Measurements from ENCODE around the gene MYRFL.
"Not testable (repeated sequence)": the region's sequence is repeated elsewhere in the genome, so short reads cannot be mapped to it uniquely, and the experiment has no call there.

The MYRFL gene

DNA sequence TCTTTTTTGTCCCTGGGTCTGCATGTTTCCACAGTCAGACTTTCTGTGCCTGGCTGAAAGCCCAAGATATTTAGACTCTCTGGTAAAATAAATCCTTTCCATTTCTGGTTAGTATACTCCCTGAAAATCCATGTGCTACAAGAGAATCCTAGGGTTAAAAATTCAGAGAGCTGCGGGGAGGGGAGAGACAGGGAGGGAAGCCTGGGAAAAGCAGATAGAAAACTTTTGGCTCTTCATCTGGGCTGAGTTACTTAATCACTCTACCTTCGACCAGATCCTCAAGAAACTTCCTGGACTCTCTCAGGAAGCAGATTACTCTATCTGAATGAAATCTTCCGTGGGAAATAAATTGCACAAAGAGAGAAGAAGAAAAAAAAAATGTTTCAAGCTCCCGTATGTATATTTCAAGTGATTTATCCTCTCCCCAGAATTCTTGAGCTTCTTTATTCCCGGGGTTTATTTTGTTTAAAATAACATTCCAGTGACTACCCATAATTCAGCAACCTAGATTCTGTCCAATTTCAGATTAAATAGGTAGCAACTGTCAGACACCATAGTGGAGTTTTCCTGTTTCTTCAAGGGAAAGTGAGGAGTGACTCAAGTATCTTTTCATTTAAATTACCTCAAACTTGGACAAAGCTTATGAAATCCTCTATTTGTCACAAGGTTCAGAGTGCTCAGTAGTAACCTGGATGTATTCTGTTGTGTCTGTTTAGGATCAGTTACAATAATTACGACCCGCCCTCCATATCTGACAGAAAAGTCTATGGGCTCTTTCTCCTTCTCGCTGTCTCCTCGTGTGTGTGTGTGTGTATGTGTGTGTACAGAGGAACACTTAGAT, 163.7 kb downstream of the MYRFL start:
- no peak for DNase-seq (ENCODE audit: low read depth)

DNA sequence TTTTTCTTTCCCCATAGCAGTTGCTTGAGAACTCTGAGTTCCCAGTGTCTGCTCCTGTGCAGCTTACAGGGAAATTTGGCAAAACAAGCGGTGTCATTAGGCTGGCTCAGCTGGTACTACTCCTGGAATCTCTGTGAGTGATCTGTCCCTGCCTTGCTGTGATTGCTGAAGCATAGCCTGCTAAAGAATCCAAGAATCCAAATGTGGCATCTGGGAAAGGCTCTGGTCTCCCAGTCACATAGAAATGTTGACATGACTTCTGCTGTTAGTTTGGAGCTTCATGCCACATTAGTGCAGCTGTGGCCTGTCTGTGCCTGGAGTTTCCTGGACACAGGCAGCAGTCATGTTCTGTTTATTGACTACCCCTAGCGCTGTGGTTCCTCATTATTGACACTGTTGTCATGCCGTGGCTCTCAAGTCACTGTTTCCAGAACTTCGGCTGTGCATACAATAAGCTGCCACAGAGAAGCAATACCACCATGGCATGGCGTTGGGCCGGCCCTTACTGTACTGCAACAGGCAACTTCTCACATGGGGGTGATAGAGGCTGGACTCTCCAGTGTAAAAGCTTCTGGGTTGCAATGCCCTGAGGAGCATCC, 166.8 kb downstream of the MYRFL start:
- no peak for DNase-seq (ENCODE audit: low read depth)

DNA sequence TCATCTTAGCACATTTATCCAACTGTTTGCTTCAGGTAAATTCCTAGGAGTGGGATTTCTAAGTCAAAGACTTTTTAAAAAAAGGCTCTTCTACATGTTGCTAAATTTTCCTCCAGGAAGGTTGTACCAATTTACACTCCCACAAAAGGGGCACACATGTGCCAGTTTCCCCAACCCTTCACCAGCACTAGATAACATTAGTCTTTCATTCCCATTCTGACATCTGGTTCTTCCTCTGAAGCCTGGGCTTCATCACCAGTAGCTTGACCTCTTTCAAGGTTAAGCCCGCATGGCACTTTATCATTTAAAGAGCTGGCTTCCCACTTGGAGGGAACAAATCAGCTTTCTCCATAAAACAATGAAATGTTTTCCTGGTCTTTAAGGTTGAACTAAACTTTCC, 168.4 kb downstream of the MYRFL start:
- DNase-seq (ENCODE audit: low read depth), result no peak

DNA sequence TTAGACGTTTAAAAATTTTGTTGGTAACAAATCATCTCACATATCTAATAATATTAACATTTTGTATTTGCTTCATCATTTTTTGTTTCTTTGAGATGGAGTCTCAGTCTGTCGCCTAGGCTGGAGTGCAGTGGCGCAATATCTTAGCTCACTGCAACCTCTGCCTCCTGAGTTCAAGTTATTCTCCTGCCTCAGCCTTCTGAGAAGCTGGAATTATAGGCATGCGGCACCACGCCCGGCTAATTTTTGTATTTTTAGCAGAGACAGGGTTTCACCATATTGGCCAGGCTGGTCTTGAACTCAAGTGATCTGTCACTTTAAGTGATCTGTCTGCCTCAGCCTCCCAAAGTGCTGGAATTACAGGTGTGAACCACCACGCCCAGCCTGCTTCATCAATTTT, 169.1 kb downstream of the MYRFL start:
- not testable (repeated sequence) for DNase-seq (ENCODE audit: low read depth)

DNA sequence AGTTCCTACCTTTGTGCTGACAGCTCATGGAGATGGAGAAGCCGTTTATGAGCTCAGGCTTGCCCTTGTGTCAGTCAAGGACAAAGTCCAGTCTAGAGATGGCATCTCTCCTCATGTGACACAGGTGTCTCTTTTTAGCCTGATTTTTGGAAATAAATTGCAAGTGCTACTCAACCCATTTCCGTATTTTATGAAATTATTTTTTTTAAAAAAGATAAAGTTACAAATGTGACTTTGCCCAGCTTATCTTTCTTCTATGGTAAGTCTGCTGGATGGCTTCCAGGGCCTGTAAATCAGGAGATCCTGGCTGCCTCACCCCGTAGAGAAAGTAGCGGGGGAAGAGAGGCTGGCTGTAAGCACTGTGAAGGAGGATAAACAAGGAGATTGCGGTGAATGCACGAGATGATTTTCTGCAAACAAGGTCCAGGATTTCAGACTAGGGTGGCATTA, 169.7 kb downstream of the MYRFL start:
- no peak for DNase-seq (ENCODE audit: low read depth)

DNA sequence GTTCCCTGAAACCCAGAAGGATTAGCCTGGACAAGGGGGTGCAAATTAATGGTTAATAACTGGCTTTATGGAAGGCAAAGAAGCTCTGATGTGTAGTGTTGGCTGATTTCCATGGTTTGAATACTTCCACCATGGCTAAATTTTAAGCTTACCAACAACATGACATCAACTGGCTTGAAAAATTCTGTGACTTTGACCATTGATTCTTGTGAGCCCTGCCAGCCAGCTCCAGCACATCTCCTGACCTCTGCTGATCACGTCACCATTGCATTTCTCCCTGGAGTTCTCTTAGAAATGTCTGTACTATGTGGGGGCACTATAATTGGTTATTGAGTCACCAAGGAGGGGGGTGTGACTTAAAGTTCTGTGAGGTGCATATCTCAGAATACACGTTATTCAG, 171.2 kb downstream of the MYRFL start:
- DNase-seq (ENCODE audit: low read depth), result no peak

DNA sequence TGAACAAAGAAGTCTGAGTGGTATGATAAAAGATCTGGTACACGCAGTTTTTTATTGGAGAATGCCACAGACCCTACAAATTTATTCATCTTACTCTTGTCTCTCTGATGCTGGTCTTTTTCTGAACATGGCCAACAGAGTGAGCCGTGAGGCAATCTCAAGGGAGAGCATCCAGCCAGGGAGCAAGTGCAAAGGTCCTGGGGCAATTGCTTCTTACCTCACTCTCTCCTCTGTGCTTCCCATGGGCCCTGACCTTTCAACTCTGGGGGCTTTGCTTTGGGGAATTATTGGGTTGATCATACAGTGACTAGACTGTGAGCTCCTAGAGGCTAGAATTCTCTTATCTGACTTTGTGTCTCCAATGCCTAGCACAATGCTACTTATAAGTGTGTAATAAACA, 171.7 kb downstream of the MYRFL start:
- no peak for DNase-seq (ENCODE audit: low read depth)

DNA sequence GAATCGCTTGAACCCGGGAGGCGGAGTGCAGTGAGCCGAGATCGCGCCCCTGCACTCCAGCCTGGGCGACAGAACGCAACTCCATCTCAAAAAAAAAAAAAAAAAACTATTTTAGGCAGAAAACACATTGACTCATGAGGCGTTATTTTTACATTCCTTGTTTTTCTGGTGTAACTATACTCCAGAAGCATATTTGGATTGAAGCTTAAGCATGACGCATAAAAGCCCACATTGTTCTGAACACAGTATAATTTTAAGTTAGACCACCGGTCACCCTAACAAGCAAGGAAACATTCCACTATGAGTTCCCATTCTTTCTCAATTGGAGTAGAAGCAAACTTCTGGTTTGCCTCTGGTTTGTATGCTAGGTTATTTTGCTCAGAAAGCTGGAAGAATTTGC, 173.0 kb downstream of the MYRFL start:
- no peak for DNase-seq (ENCODE audit: low read depth)

DNA sequence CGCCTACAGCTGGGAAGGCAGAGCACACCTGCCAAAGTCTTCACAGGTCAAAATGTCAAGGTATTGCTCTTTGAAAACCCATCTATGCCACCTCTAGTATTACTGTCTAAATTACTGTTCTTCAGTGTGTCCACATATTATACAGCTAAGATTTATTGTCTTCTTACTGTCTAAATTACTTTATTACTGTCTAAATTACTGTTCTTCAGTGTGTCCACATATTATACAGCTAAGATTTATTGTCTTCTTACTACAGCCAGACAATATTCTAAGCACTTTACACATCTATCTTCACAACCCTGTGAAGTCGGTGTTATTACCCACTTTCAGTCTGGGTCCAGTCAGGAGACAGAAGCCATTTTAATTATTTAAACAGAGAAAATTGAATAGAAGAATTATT, 173.9 kb downstream of the MYRFL start:
- no peak for DNase-seq (ENCODE audit: low read depth)

DNA sequence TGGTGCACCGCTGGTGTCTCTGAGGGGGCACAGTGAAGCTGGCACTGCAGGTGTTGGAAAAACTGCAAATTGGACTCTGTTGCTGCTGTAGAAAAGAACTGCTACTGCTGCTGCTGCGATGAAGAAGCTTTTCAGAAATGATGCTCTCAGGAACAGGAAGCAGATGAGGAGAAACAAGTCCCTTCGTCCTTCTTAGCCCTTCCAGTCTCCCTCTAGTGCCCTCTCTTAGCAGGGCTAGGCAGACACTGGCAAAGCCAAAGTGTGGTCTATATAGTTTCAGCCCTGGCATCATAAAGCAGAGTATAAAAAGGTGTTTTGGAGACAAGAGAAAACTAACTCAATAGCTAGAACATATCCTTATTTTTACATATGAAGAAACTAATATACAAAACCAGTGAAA, 174.5 kb downstream of the MYRFL start:
- no peak for DNase-seq (ENCODE audit: low read depth)

DNA sequence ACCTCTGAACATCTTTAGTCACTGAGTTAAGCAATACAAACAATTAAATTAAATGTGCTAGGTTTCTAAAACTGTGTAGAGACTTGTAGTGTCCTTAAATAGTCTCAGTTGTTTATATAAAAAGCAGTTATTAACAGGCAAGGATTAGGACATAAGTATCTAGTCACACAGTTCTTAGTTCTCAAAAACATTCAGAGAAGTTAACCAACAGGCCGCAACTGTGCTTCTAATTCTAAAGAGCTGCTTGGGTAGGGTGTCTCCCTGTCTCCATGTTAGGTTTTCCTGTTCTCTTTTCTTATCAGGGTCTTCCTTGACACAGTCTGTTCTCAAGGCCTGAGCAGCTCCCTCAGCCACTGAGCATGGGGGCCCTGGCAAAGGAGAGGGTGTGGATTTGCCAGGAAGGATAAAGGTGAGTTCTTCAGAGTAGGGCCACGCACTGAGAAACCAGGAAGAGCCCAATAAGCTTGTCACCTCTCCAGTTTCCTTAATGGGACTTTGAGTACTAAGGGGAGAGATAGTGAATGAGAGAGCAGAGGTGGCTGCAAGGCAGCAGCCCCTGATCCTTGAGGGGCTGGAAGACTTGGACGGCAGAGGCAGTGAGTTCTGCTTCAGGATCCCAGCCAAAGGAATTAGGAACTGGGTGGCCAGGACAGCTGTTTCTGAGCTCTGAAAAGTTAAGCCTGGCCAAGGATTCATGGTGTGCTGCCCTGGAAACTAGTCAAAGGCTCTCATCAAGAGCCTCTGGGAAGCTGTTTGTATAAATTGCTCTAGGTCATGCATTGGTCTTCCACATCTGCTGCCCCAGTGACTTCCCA, 177.3 kb downstream of the MYRFL start:
- DNase-seq (ENCODE audit: low read depth), result no peak

DNA sequence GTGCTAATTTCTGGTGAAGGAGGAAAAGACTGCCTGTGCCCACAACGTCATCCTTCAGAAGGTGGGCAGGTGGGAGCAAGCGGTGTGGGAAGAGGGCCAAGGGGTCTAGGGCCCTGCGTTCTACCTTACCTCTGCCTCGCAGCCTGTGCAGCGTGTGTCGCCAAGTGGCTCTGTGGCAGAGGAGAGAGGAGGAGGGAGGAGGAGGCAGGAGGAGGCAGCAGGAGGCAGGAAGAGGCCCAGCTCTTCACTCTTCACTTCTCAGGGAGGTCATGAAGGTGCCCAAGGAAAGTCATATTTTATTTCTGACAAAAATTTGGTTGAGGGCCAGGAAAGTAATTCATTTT, 177.9 kb downstream of the MYRFL start:
- no peak for DNase-seq (ENCODE audit: low read depth)

DNA sequence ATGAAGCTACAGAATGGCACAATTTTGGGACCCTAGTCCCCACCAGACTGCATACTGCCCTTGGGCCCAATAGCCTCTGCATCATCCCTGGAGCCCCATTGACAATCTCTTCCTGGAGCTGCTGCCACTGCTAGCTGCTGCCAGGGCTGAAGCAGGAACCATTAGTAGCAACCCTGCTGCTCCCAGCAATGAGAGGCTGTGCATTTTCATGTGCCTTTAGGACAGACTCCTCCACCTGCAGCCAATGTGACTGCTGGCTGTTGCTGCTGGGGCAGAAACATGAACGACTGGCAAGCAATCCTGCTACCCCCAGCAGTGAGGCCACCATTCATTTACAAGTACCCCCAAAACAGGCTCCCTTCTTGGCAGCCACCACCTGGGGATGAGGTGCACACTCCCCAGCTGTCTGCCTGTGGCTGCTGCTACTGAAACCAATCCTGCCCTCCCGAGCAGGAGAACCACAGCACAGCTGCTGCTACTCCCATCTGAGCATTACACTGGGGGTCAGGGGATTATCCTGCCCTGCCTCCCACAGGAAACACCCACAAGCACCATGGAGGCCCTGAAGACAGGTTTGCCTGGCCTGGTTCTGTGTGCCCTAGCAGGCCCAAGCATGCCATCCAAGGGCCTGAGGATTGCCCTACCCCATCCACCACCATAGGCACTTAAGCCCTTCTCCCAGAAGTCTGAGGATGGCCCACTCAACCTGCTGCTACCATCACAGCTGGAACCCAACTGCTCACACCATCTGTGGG, 181.0 kb downstream of the MYRFL start:
- no peak for DNase-seq (ENCODE audit: low read depth)

DNA sequence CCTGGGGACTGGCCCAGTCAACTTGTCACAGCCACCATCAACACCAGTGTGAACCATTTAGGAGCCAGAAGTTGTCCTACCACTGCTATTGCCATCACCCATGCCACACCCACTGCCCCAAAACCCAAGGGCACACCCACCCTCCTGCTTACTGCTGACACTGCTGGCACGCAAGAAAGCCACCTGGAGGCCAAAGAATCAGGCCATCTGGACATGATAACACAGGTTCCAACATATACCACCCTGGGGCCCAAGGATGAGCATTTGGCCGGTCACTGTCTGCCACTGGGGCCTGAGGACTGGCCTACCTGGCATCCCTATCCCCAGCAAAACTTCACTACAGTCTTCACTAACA, 181.6 kb downstream of the MYRFL start:
- no peak for DNase-seq (ENCODE audit: low read depth)

DNA sequence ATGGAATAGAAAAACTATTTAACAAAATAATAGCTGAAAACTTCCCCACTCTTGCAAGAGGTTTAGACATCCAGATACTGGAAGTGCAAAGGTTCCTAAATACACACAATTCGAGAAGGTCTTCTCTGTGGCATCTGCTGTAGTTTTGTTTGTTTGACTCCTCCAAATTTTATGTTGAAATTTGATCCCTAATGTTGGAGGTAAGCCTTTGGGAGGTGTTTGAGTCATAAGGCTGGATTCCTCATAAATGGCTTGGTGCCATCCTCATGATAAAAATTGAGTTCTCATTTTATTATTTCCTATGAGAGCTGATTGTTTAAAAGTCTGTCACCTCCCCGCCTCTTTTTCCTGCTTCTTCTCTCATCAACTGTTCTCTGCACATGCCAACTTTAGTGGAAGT, 182.7 kb downstream of the MYRFL start:
- DNase-seq (ENCODE audit: low read depth), result no peak

Data from stimulated activated CD8-positive, alpha-beta memory T cell treated with anti-CD3 and anti-CD28 coated beads, Interleukin-15, amount 100 ng/mL, for 1 hour (primary cell).